Activated CD8-positive, alpha-beta memory T cell treated with anti-CD3 and anti-CD28 coated beads, Interleukin-2, amount 50 U/mL, for 1 hour (primary cell): ENCODE measurements around the gene TNFAIP3.

Experiments
- DNase-seq: peaks from one replicate; pipeline ENCODE4 v3.0.0-alpha.2; 2020; ENCODE audit errors: extremely low read depth

TNFAIP3 gene

GRCh38 chr6:137902699-137903098 lies 35.6 kb downstream of the TNFAIP3 start:
- no peak for DNase-seq

GRCh38 chr6:137903274-137903932 lies 36.3 kb downstream of the TNFAIP3 start:
- DNase-seq = no peak

DNA sequence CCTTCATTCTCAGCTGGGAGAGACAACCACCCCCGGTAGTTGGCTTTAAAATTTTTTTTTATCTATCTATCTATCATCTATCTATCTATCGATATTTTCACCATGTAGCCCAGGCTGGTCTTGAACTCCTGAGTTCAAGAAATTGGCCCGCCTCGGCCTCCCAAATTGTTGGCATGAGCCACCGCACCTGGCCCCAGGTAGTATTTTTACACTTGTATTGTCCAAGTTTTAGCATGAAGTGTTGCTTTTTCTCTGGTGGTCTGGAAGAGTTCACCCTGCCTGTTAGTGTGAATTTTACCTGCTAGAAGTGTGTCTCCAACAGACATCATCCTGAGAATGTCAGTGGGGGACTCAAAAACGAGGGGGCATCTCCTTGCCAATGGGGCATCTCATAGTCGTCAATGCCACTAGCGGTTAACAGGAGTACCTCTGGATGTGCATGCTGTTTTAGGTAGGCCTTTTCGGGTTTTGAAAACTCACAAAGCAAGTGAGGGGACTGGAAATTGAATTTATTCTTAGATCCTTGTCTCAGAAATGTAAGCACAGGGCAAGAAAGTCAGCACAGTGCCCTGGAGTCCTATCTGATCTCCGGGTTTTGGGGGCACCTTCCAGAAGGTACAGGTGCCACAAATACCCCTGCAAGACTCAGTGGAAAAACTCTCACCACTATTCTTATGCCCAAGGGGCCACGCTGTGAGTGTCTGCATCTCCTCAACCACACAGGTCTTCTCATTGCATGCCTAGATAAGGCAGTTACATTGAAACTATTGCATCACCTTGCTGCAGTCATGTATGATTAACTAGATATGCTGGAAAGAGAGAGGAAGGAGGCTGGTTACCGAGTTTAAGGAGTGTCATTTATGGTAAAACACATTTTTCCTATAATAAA lies 37.1 kb downstream of the TNFAIP3 start:
- no peak for DNase-seq

DNA sequence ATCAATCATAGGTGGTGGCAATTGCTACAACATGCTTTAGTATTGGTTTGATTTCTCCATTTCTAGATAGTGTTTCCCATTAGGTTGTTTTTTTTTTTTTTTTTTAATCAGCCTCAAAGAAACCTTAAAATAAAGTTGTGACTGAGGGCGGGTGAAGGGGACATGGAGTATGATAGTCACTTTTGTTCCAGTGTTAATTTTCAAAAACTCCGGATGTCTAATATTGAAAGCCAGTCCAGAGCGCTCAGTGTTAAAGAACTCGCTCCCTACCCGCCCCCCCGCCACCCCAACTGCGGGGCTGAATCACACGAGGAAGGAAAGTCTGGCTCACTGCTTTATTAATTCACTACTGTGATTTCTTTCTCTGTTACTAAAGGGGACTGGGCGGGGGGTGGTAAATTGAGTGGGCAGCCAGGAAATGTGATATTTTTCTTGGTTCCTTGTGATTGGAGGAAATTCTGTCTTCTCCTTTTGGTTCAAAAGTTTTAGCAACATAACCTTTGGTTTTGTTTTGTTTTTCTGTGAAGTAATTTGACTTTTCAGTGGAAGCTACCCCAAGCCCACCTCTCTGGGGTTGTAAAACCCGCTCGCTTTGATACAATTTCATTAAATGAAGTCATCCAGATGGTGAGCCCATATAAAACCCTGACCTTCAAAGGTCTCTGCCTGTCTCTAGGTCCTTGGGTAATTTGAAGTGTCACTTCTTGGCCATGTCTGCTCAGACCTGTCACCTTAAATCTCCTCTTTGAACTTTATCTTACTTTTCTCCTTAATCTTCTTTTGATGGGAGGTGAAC lies 38.0 kb downstream of the TNFAIP3 start:
- no peak for DNase-seq

GRCh38 chr6:137906020-137906472 lies 39.0 kb downstream of the TNFAIP3 start:
- DNase-seq = no peak

GRCh38 chr6:137907170-137907569 lies 40.1 kb downstream of the TNFAIP3 start:
- DNase-seq = no peak

- DNase-seq = no peak
Observed at GRCh38 chr6:137909533-137909932, 42.5 kb downstream of the TNFAIP3 start.

DNA sequence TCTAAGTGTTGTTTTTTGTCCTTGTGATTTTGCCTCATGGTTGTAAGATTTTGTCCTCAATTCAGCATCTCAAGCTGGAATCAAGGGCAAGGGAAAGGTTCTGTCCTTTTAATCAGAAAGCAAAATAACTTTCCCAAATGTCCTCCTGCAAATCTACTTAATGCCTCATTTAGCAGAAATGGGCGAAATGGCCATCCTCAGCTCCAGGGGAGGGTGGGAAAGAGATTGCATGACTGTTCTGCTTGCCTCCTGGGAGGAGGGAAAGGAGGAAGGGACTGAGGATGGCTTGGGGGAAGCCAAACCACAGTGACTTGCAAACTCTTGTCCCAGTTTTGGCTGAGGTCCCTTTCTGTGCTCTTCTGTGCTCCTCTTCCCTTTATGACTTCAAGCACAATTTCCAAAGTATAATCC lies 43.4 kb downstream of the TNFAIP3 start:
- no peak for DNase-seq

DNA sequence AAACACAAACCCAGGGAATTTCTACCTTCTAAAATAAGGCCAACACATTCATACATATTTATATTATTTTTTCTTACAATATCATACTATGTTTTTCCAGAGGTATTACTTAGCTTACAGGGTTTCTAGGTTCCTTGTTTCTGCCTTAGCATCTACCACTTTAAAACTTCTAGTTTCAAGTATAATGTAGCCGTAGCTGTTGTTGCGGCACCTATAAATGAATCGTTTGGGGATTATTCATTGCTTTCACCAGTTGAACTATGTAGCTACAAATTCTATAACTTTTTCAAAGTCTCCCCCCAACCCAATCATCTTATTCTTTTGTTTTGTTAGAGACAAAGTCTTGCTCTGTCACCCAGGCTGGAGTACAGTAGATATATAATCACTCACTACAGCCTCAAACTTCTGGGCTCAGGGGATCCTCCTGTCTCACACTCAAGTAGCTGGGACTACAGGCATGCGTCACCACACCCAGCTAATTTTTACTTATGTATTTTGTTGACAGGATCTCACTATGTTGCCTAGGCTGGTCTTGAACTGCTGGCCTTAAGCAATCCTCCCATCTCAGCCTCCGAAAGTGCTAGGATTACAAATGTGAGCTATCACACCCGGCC lies 43.9 kb downstream of the TNFAIP3 start:
- no peak for DNase-seq

- DNase-seq = no peak
Observed at GRCh38 chr6:137911675-137912191, 44.7 kb downstream of the TNFAIP3 start.

GRCh38 chr6:137912813-137913212 lies 45.8 kb downstream of the TNFAIP3 start:
- no peak for DNase-seq

DNA sequence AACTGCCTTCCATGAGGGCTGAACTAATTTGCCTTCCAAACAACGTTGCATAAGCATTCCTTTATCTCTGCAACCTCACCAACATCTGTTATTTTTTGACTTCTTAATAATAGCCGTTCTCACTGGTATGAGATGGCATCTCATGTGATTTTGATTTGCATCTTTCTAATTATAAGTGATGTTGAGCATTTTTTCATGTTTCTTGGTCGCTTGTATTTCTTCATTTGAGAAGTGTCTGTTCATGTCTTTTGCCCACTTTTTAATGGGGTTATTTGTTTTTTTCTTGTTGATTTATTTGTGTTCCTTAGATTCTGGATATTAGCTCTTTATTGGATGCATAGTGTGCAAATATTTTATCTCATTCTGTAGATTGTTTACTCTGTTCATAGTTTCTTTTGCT lies 46.4 kb downstream of the TNFAIP3 start:
- no peak for DNase-seq

GRCh38 chr6:137913996-137914529 lies 47.0 kb downstream of the TNFAIP3 start:
- DNase-seq = no peak

DNA sequence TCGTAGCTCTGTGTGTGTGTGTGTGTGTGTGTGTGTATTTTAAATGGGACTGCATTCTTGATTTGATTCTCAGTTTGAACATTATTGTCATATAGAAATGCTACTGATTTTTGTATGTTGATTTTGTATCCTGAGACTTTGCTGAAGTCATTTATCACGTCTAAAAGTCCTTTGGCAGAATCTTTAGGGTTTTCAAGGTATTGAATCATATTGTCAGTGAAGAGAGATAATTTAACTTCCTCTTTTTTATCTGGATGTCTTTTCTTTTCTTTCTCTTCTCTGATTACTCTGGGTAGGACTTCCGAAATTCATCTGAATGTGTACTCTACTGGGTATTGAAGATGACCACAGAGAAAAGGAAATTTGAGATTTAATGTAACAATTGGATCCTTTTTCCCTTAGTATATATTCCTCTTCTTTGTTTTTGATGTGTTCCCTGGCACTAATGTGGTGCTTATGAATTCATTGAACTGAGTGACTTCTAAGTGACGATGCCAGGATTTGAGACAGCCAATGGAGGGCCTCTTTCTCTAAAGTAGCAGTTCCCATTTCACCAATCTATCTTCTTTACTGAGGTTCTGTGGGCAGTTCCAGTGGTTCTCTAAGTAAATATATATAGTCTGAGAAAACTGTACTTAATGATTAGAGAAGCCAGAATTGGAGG lies 47.6 kb downstream of the TNFAIP3 start:
- no peak for DNase-seq

DNA sequence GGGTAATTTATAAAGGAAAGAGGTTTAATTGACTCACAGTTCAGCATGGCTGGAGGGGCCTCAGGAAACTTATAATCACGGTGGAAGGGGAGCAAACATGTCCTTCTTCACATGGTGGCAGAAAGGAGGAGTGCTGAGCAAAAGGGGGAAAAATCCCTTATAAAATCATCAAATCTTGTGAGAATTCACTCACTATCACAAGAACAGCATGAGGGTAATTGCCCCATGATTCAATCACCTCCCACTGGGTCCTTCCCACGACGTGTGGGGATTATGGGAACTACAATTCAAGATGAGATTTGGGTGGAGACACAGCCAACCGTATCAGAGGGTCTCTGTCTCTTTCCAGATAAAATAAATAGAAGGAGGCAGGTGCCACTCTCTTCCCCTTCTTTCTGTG lies 48.7 kb downstream of the TNFAIP3 start:
- no peak for DNase-seq

- no peak for DNase-seq
Observed at GRCh38 chr6:137917551-137918325, 50.7 kb downstream of the TNFAIP3 start.

DNA sequence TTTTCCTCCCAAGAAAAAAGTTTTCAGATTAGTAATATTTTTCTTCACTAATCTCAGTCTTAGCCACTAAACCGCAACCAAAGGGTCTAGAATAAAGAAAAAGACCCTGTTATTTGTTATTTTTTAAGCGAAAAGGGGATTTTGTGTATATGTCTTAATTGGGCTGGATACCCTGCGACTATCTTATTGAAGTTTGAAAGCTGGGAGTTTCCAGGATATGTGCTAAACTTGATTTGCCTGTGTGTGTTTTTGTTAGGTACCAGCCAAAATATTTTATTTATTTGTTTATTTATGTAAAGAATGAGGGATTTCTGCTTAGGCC lies 52.4 kb downstream of the TNFAIP3 start:
- no peak for DNase-seq

GRCh38 chr6:137919837-137920730 lies 53.0 kb downstream of the TNFAIP3 start:
- DNase-seq = no peak

GRCh38 chr6:137921823-137922222 lies 54.8 kb downstream of the TNFAIP3 start:
- no peak for DNase-seq
